Activated T-cell treated with anti-CD3 and anti-CD28 coated beads, Interleukin-2, amount 50 U/mL, for 72 hours (primary cell): ENCODE measurements around the gene PAK3. TPM values are rescaled to one million over a fixed set of nuclear protein-coding genes. Genes with fewer than 3 reads are reported as not detected.

Source experiments
- ATAC-seq, 2 donors: fragments of 150-1000 bp; cut with Tn5 transposase; replicated peaks in 1 of 2; 2 replicates each; pipeline ENCODE4 v1.10.0; 2021; ENCODE audit warnings: moderate library complexity in 2 of 2, mild to moderate bottlenecking in 1 of 2
- DNase-seq, 2 donors: peaks; one replicate each; pipeline ENCODE4 v3.0.0; 2021 to 2022; ENCODE audit warnings: mixed read lengths in 1 of 2
- H3K27ac Mint-ChIP-seq: one replicate; pipeline ENCODE4 v1.8.0; 2022; ENCODE audit warnings: mild to moderate bottlenecking, moderate library complexity, mixed read lengths
- H3K27me3 Mint-ChIP-seq: one replicate; pipeline ENCODE4 v1.8.0; 2022; ENCODE audit warnings: low read depth, mixed read lengths
- H3K36me3 Mint-ChIP-seq, 2 donors: one replicate each; pipeline ENCODE4 v1.8.0; 2022; ENCODE audit warnings: mixed read lengths in 2 of 2, mild to moderate bottlenecking in 1 of 2; ENCODE audit not compliant: insufficient read depth in 2 of 2
- H3K4me1 Mint-ChIP-seq: one replicate; pipeline ENCODE4 v1.8.0; 2022; ENCODE audit warnings: low read depth, mixed read lengths
- H3K4me3 Mint-ChIP-seq, 2 donors: one replicate each; pipeline ENCODE4 v1.8.0; 2022; ENCODE audit warnings: mild to moderate bottlenecking in 2 of 2, mixed read lengths in 2 of 2, moderate library complexity in 2 of 2
- H3K9me3 Mint-ChIP-seq, 2 donors: one replicate each; pipeline ENCODE4 v1.8.0; 2022; ENCODE audit warnings: mixed read lengths in 2 of 2
- total RNA-seq, 2 donors: library from RNA; stranded (reverse); gene quantifications; one replicate each; pipeline ENCODE4 v1.2.3, GENCODE V29; 2022

The PAK3 gene
- total RNA-seq, 2 donors from 2014 or later, result 1.1 to 1.8 TPM

- peaks cover under 1% of the 10 kb centered on the region for H3K4me1 Mint-ChIP-seq
These were observed 68.7 kb downstream of the PAK3 start for GRCh38 chrX:111164728-111165127.

GRCh38 chrX:111165902-111166301 is 69.9 kb downstream of the PAK3 start:
- no peak for ATAC-seq
- H3K27me3 Mint-ChIP-seq, result peaks cover 74% of the 10 kb centered on the region

More at GRCh38 chrX:111164728-111165127, 68.7 kb downstream of the PAK3 start:
- Mint-ChIP-seq H3K4me3 (no peak overlapping the region), H3K9me3 (no peaks in the 10 kb centered on the region), H3K27ac (no peak overlapping the region), H3K27me3 (peaks cover 65% of the 10 kb centered on the region), H3K36me3 (no peaks in the 10 kb centered on the region)
- DNase-seq (no peak), ATAC-seq (no peak)

DNA sequence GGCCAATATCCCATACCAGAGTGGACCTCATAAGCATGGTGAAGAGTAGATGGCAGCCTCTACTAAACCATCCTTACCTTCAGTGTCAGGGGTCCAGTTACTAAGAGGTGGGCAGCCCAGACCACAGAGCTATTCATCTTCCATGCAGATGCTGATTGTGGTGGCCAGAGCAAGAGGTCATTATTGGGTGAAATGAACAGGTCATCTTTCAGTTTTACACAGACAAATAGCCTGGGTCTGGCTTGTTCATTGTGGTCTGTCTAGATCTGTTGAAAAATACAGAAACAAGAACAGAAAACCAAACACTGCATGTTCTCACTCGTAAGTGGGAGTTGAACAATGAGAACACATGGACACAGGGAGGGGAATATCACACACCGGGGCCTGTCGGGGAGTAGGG is 71.3 kb downstream of the PAK3 start:
- no peak overlapping the region for H3K4me3 Mint-ChIP-seq
- H3K27ac Mint-ChIP-seq, result no peak overlapping the region
- peaks cover 5% of the 10 kb centered on the region for H3K4me1 Mint-ChIP-seq
- DNase-seq, result no peak
- no peak for ATAC-seq
- no peaks in the 10 kb centered on the region for H3K9me3 Mint-ChIP-seq
- peaks cover 74% of the 10 kb centered on the region for H3K27me3 Mint-ChIP-seq
- no peaks in the 10 kb centered on the region for H3K36me3 Mint-ChIP-seq

More at GRCh38 chrX:111165902-111166301, 69.9 kb downstream of the PAK3 start:
- Mint-ChIP-seq H3K4me3 (no peak overlapping the region), H3K36me3 (no peaks in the 10 kb centered on the region), H3K27ac (no peak overlapping the region), H3K9me3 (no peaks in the 10 kb centered on the region), H3K4me1 (peaks cover 5% of the 10 kb centered on the region)
- DNase-seq, result no peak

DNA sequence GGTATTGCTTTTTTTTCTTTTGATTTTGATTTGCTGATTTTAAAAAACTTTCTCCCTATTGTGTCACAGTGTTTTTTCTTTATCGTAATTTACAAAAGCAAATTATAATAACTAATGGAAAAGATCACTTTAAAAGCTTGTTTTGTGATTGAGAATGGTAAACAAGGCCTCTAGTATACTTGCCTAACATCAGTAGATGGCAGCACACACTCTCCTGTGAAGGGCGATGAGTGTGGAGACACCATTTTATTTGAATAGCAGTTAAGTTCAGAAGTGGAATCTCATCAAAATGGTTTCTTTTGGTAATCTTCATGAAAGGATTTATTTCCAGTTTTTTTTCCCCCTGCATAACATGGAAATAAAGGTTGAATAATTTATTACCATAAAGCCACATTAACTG is 72.3 kb downstream of the PAK3 start:
- no peak overlapping the region for H3K27ac Mint-ChIP-seq
- DNase-seq, result no peak
- no peaks in the 10 kb centered on the region for H3K36me3 Mint-ChIP-seq
- no peaks in the 10 kb centered on the region for H3K9me3 Mint-ChIP-seq
- no peak for ATAC-seq
- peaks cover 5% of the 10 kb centered on the region for H3K4me1 Mint-ChIP-seq
- peaks cover 70% of the 10 kb centered on the region for H3K27me3 Mint-ChIP-seq
- no peak overlapping the region for H3K4me3 Mint-ChIP-seq

GRCh38 chrX:111169141-111169540 is 73.2 kb downstream of the PAK3 start:
- no peak for DNase-seq
- no peak overlapping the region for H3K27ac Mint-ChIP-seq
- no peak overlapping the region for H3K4me3 Mint-ChIP-seq
- peaks cover 5% of the 10 kb centered on the region for H3K4me1 Mint-ChIP-seq
- peaks cover 67% of the 10 kb centered on the region for H3K27me3 Mint-ChIP-seq
- no peaks in the 10 kb centered on the region for H3K9me3 Mint-ChIP-seq
- ATAC-seq, result no peak
- no peaks in the 10 kb centered on the region for H3K36me3 Mint-ChIP-seq

DNA sequence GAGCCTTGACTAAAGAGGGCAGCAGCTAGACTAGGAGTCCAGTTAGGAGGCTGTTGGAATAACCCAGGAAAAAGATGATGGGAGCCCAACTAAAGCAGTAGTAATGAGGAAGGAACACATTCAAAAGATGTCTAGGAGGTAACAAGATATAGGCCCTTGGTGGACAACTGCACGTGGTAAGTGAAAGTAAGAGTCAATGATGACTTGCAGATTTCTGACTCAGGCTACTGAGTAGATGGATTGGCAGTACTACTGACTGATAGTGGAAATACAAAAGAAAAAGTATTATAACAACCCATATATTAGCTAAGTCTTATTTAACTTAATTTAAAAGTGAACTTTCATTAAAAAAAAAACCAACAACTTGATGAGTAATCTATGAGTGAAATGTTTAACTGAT is 74.0 kb downstream of the PAK3 start:
- no peak for ATAC-seq
- no peaks in the 10 kb centered on the region for H3K9me3 Mint-ChIP-seq

DNA sequence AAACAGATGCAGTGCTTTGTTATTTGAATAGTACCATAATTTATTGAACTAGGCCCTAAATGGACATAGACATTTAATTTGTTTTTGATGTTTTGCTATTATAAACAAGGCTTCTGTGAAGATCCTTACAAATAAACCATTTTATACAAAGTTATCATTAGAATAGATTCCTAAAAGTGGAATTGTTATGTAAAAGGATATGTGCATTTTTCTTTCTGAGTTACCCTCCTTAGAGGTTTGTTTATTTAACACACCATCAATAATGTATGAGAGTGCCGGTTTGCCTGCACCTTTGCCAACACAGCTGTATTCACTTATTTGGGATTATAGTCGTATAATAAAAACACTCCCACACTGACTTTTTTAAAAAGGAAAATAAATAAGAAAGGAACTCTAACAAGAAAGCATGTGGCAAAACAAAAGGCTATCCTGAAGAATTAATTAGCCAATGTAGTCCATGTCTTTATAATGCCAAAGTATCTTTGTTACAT is 84.8 kb downstream of the PAK3 start:
- Mint-ChIP-seq H3K27me3 (peaks cover 21% of the 10 kb centered on the region), H3K4me3 (no peak overlapping the region), H3K36me3 (no peaks in the 10 kb centered on the region), H3K4me1 (no peaks in the 10 kb centered on the region), H3K27ac (no peak overlapping the region), H3K9me3 (no peaks in the 10 kb centered on the region)
- no peak for DNase-seq
- no peak for ATAC-seq

More for the DNA sequence above, 74.0 kb downstream of the PAK3 start:
- no peak for DNase-seq
- peaks cover 5% of the 10 kb centered on the region for H3K4me1 Mint-ChIP-seq
- H3K27me3 Mint-ChIP-seq, result peaks cover 60% of the 10 kb centered on the region
- H3K27ac Mint-ChIP-seq, result no peak overlapping the region
- no peak overlapping the region for H3K4me3 Mint-ChIP-seq
- H3K36me3 Mint-ChIP-seq, result no peaks in the 10 kb centered on the region

- Mint-ChIP-seq H3K36me3 (no peaks in the 10 kb centered on the region), H3K9me3 (no peaks in the 10 kb centered on the region), H3K27ac (no peak overlapping the region), H3K4me3 (no peak overlapping the region), H3K4me1 (no peaks in the 10 kb centered on the region), H3K27me3 (peaks cover 28% of the 10 kb centered on the region)
- no peak for DNase-seq
- no peak for ATAC-seq
These were observed 86.0 kb downstream of the PAK3 start for GRCh38 chrX:111181951-111182350.

GRCh38 chrX:111182997-111183396 is 87.0 kb downstream of the PAK3 start:
- Mint-ChIP-seq H3K4me1 (no peaks in the 10 kb centered on the region), H3K36me3 (no peaks in the 10 kb centered on the region), H3K27ac (no peak overlapping the region), H3K4me3 (no peak overlapping the region), H3K9me3 (no peaks in the 10 kb centered on the region), H3K27me3 (peaks cover 34% of the 10 kb centered on the region)
- DNase-seq, result no peak
- ATAC-seq, result no peak

DNA sequence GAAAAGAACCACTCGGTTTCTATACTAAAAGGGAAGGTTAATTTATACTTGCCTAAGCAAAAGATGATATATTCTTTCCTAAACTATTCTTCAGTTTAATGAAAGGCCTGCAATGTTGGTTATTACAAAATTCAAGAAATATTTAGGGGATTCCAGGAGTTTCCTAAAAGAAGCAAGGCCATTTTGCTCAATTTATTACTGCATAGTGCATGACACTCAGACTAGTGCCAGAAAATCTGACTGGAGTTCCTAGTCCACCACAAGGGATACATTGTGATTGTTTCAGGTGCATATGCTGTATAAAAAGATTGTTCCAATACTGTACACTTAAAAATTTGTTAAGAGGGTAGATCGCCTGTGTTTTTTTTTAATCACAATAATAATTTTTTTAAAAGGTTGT is 95.6 kb downstream of the PAK3 start:
- no peak overlapping the region for H3K4me3 Mint-ChIP-seq
- H3K27me3 Mint-ChIP-seq, result peaks cover 50% of the 10 kb centered on the region
- no peak for DNase-seq
- ATAC-seq, result no peak
- H3K9me3 Mint-ChIP-seq, result no peaks in the 10 kb centered on the region
- H3K4me1 Mint-ChIP-seq, result no peaks in the 10 kb centered on the region
- H3K36me3 Mint-ChIP-seq, result no peaks in the 10 kb centered on the region
- H3K27ac Mint-ChIP-seq, result no peak overlapping the region

DNA sequence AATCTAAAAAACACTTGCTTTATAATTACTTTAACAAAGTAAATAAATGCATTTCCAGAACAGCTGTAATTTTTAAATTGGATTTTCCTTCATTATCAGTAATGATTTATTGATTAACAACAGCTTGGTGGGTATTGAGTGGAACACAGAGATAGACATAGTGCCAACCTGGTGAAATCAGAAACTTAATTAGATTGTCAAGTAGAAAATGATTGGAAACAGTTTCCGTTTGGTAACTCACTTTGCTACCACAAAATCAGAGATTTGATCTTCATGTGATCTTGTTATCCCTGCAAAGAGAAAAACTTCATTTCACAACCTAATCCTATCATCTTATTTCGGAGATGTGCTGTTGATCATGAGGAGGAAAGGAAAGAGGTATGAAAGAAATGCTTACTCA is 103.5 kb downstream of the PAK3 start:
- ATAC-seq (no peak), DNase-seq (no peak)
- Mint-ChIP-seq H3K4me1 (no peaks in the 10 kb centered on the region), H3K36me3 (no peaks in the 10 kb centered on the region), H3K9me3 (no peaks in the 10 kb centered on the region), H3K27me3 (peaks cover 70% of the 10 kb centered on the region), H3K4me3 (no peak overlapping the region), H3K27ac (no peak overlapping the region)

DNA sequence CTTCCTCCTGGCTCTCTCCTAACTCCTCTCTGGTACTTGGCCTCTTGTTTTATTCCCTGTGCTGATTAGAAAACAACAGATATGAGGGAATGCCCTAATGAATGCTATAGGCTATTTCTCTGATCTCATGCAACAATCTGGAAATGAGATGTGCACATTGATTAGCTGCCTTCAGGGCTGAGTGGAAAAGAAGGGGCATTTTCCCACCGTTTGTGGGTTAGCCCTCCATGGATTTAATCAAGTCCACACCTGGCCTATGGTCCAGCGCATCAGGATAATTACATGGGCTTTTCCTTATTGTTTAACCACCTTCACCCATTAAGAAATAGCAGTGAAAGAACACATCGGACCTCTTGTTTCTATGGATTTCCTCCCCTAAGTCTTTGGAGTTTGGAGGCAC is 104.3 kb downstream of the PAK3 start:
- H3K36me3 Mint-ChIP-seq, result no peaks in the 10 kb centered on the region
- H3K4me1 Mint-ChIP-seq, result no peaks in the 10 kb centered on the region
- H3K4me3 Mint-ChIP-seq, result no peak overlapping the region
- H3K9me3 Mint-ChIP-seq, result no peaks in the 10 kb centered on the region
- H3K27ac Mint-ChIP-seq, result no peak overlapping the region
- ATAC-seq, result no peak
- H3K27me3 Mint-ChIP-seq, result peaks cover 70% of the 10 kb centered on the region
- no peak for DNase-seq

DNA sequence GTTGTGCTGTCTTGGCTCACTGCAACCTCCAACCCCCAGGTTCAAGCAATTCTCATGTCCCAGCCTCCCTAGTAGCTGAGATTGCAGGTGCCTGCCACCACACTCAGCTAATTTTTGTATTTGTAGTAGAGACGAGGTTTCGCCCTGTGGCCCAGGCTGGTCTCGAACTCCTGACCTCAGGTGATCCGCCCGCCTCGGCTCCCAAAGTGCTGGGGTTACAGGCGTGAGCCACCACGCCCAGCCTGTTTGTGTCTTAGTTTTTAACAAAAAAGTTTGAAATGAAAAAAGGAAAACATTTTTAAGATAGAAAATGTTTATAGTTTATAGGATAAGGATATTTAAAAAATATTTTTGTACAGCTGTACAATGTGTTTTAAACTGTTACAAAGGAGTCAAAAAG is 111.9 kb downstream of the PAK3 start:
- DNase-seq (no peak), ATAC-seq (no peak)
- Mint-ChIP-seq H3K27me3 (peaks cover 27% of the 10 kb centered on the region), H3K4me3 (no peak overlapping the region), H3K36me3 (no peaks in the 10 kb centered on the region), H3K27ac (no peak overlapping the region), H3K9me3 (no peaks in the 10 kb centered on the region), H3K4me1 (no peaks in the 10 kb centered on the region)

DNA sequence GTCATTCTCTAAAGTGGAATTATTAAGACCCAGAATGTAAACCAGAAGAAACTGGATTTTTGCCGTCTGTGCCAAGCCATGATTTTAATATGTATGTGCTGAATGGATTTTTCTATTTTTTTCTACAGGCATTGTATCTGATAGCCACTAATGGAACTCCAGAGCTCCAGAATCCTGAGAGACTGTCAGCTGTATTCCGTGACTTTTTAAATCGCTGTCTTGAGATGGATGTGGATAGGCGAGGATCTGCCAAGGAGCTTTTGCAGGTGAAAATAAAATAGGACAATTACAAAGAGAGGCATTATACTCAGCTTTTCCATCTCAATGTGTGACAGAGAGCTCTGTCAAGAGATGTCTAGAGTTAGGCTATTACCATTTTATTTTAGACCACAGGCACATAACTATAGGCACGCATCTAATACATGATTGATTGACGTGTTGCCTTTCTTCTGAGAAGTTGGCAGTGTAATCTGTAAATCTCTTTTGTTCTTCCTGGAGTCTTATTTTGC is 120.4 kb downstream of the PAK3 start:
- H3K27me3 Mint-ChIP-seq, result peaks cover 43% of the 10 kb centered on the region
- DNase-seq, result no peak
- no peaks in the 10 kb centered on the region for H3K4me1 Mint-ChIP-seq
- no peaks in the 10 kb centered on the region for H3K36me3 Mint-ChIP-seq
- no peak overlapping the region for H3K4me3 Mint-ChIP-seq
- no peak for ATAC-seq
- H3K27ac Mint-ChIP-seq, result no peak overlapping the region
- H3K9me3 Mint-ChIP-seq, result no peaks in the 10 kb centered on the region
